K562 (cell line): Measurements from ENCODE around the gene LMAN2L. TPM values are rescaled to one million over a fixed set of nuclear protein-coding genes. Genes with fewer than 3 reads are reported as not detected.

Source experiments
- ATAC-seq: fragments of 200-7000 bp; cut with Tn5 transposase; 3 replicates; pipeline ENCODE4 v1.9.1; 2020; ENCODE audit warnings: moderate library complexity
- BruUV-seq: library from RNA; stranded (reverse); fragments of 400-500 nt; replicated peaks from 2 replicates; lab custom pipeline; 2021; lab: Mats Ljungman, UMichigan
- CTCF ChIA-PET: fragments of 300-600 bp; formaldehyde crosslinking; extraction: SDS; loops from one replicate; lab custom pipeline; 2021; ENCODE audit warnings: low intra/inter-chr PET ratio; lab: Yijun Ruan, JAX
- POLR2A ChIA-PET: fragments of 300-600, 350-650 bp; sonication (Branson Sonifier 250); formaldehyde crosslinking; extraction: SDS; loops from one replicate; lab custom pipeline; 2021; ENCODE audit warnings: antibody characterized with exemption, inconsistent platforms; lab: Yijun Ruan, JAX
- DNase-seq, 4 experiments: peaks; one replicate each; pipeline versions ENCODE4 v3.0.0 to v3.0.0-alpha.2; 2011 to 2018; ENCODE audit warnings: low spot score in 3 of 4, mixed read lengths in 3 of 4; ENCODE audit errors: extremely low read depth in 1 of 4
- FAIRE-seq: peaks from 2 replicates; lab custom pipeline; 2011; peaks lifted over from hg19 to GRCh38; lab: Jason Lieb, UNC
- H2AFZ ChIP-seq: 2 replicates; pipeline ENCODE4 v1.6.0; 2011; ENCODE audit warnings: low read depth, low read length, control low read depth, inconsistent platforms
- H3K27ac ChIP-seq: fragments of 200-600 bp; 3 replicates; pipeline ENCODE4 v1.8.0; 2011; ENCODE audit warnings: low read depth, mild to moderate bottlenecking, control low read depth, inconsistent platforms, low read length, moderate library complexity, mixed read lengths; ENCODE audit errors: extremely low read depth
- H3K27me3 ChIP-seq, 2 experiments: fragments of 300-600 bp in 1 of 2; 2 replicates in 1 of 2; 3 replicates in 1 of 2; pipeline versions ENCODE4 v1.6.0 to v1.8.0; 2011; ENCODE audit warnings: inconsistent platforms in 2 of 2, low read length in 2 of 2, mild to moderate bottlenecking in 1 of 2, mixed read lengths in 1 of 2, moderate library complexity in 1 of 2; ENCODE audit not compliant: control insufficient read depth in 2 of 2, insufficient read depth in 2 of 2
- H3K36me3 ChIP-seq: fragments of 300-600 bp; 3 replicates; pipeline ENCODE4 v1.8.0; 2011; ENCODE audit warnings: mild to moderate bottlenecking, low read length, inconsistent platforms; ENCODE audit not compliant: control insufficient read depth, insufficient read depth
- H3K4me1 ChIP-seq, 2 experiments: fragments of 200-600 bp in 1 of 2; replicated peaks in 1 of 2; 2 replicates in 1 of 2; 3 replicates in 1 of 2; pipeline versions ENCODE4 v1.5.1 to v1.8.0; 2011; ENCODE audit warnings: inconsistent platforms in 2 of 2, low read length in 2 of 2, mild to moderate bottlenecking in 1 of 2, mixed read lengths in 1 of 2, moderate library complexity in 1 of 2; ENCODE audit not compliant: control insufficient read depth in 2 of 2, insufficient read depth in 2 of 2
- H3K4me2 ChIP-seq: 2 replicates; pipeline ENCODE4 v1.6.1; 2011; ENCODE audit warnings: low read length, control low read depth, inconsistent platforms, mixed read lengths; ENCODE audit not compliant: insufficient read depth
- H3K4me3 ChIP-seq: fragments of 200-600 bp; sonication (generic), shearing (Covaris generic); 2 replicates; pipeline ENCODE4 v1.5.1; 2016; ENCODE audit warnings: control low read depth, inconsistent platforms
- H3K79me2 ChIP-seq: fragments of 200-600 bp; 3 replicates; pipeline ENCODE4 v1.8.0; 2011; ENCODE audit warnings: low read length, inconsistent platforms; ENCODE audit not compliant: control insufficient read depth, insufficient read depth
- H3K9ac ChIP-seq, 2 experiments: 2 replicates each; pipeline versions ENCODE4 v1.6.0 to v1.6.1; 2011; ENCODE audit warnings: low read depth in 2 of 2, low read length in 2 of 2, control low read depth in 1 of 2, inconsistent platforms in 1 of 2, mild to moderate bottlenecking in 1 of 2, mixed read lengths in 1 of 2; ENCODE audit not compliant: insufficient read depth in 1 of 2
- H3K9me1 ChIP-seq: one replicate; pipeline ENCODE4 v1.6.0; 2011; ENCODE audit warnings: inconsistent platforms, mild to moderate bottlenecking, low read length, moderate library complexity; ENCODE audit not compliant: control insufficient read depth, insufficient read depth
- H3K9me3 ChIP-seq: replicated peaks from 2 replicates; pipeline ENCODE4 v1.5.1; 2011; ENCODE audit warnings: low read depth, low read length, inconsistent platforms; ENCODE audit not compliant: control insufficient read depth, insufficient read depth
- H4K20me1 ChIP-seq: replicated peaks from 2 replicates; pipeline ENCODE4 v1.6.1; 2011; ENCODE audit warnings: low read length, inconsistent platforms, mixed read lengths; ENCODE audit not compliant: control insufficient read depth, insufficient read depth
- BRD9 ChIP-seq: fragments of 450-650 bp; IDR thresholded peaks from 2 replicates; pipeline ENCODE4 v1.6.1; 2018; ENCODE audit warnings: low read depth; ENCODE audit not compliant: partially characterized antibody
- CCAR2 ChIP-seq: fragments of 200-400 bp; formaldehyde crosslinking; IDR thresholded peaks from 2 replicates; pipeline ENCODE4 v1.6.1; 2017; ENCODE audit warnings: mild to moderate bottlenecking, low read depth, low read length
- FUS ChIP-seq: fragments of 200-400 bp; formaldehyde crosslinking; optimal IDR thresholded peaks from 2 replicates; pipeline ENCODE3; 2017; ENCODE audit warnings: low read depth, low read length
- LARP7 ChIP-seq: fragments of 450-650 bp; IDR thresholded peaks from 2 replicates; pipeline ENCODE4 v1.6.1; 2016
- MAFG ChIP-seq: fragments of 450-650 bp; conservative IDR thresholded peaks from 2 replicates; pipeline ENCODE4 v1.6.1; 2016; ENCODE audit warnings: missing genetic modification characterization, missing compliant biosample characterization
- MEIS2 ChIP-seq: fragments of 450-650 bp; IDR thresholded peaks from 2 replicates; pipeline ENCODE4 v1.6.1; 2014; ENCODE audit warnings: mild to moderate bottlenecking; ENCODE audit not compliant: partially characterized antibody
- RAD21 ChIP-seq, 2 experiments: fragments of 250-450 bp in 1 of 2; fragments of 450-650 bp in 1 of 2; sonication (Bioruptor Pico) in 1 of 2; formaldehyde crosslinking in 1 of 2; IDR thresholded peaks in 1 of 2; conservative IDR thresholded peaks in 1 of 2; 2 replicates each; pipeline versions ENCODE4 v1.4.0 to v1.8.0; 2020 to 2022; ENCODE audit warnings: mild to moderate bottlenecking in 2 of 2, moderate library complexity in 1 of 2
- RFX5 ChIP-seq: IDR thresholded peaks from 2 replicates; pipeline ENCODE4 v1.6.1; 2011; ENCODE audit warnings: low read depth, mild to moderate bottlenecking, improper control_type of control experiment, low read length
- SMARCC2 ChIP-seq: fragments of 450-650 bp; IDR thresholded peaks from 2 replicates; pipeline ENCODE4 v1.6.1; 2017; ENCODE audit warnings: antibody characterized with exemption, moderate library complexity, mild to moderate bottlenecking, low read depth
- ZNF324 ChIP-seq: fragments of 250-450 bp; sonication (Bioruptor Pico); IDR thresholded peaks from 2 replicates; pipeline ENCODE4 v1.4.0; 2020; ENCODE audit warnings: mild to moderate bottlenecking
- WGBS: fragments of 100-300 bp; shearing (Covaris generic); methylation state at CpG from one replicate; pipeline ENCODE4 v1.1.6; 2016; ENCODE audit warnings: low coverage, mixed read lengths; ENCODE audit not compliant: insufficient coverage; ENCODE audit errors: missing lambda C conversion rate; 5-methylcytosine and 5-hydroxymethylcytosine counted together
- in situ Hi-C: fragments of 300-500 bp; cut with MboI; formaldehyde crosslinking; loops from 4 replicates; pipeline ENCODE4 v1.15.0; 2018; ENCODE audit warnings: inconsistent platforms, mixed read lengths
- intact Hi-C: fragments of 100-400 bp; cut with micrococcal nuclease; formaldehyde crosslinking; loops from 2 replicates; pipeline ENCODE4 v1.14.2; 2022
- polyA plus RNA-seq, 8 experiments: library from polyadenylated mRNA; depleted of rRNA in 4 of 8; stranded (reverse) in 5 of 8; unstranded in 3 of 8; fragments of >200 nt; fragmentation: Nextera tagmentation in 2 of 8; fragmentation: Illumina TruSeq in 1 of 8; extraction: Ambion mirVana in 2 of 8; extraction: Trizol in 1 of 8; gene quantifications; 2 replicates each; pipeline versions ENCODE4 v1.2.1 to v1.2.3, GENCODE V29; 2011 to 2014; ENCODE audit warnings: inconsistent platforms in 1 of 8, missing spikeins in 1 of 8
- total RNA-seq, 7 experiments: library from RNA; depleted of rRNA in 6 of 7; stranded (reverse); fragments of >200 nt in 6 of 7; fragmentation: Illumina TruSeq in 2 of 7; extraction: Trizol in 2 of 7; gene quantifications; 2 replicates each; pipeline versions ENCODE4 v1.2.1 to v1.2.3, GENCODE V29; 2011 to 2021; ENCODE audit warnings: low replicate concordance in 1 of 7
- TF ChIP-seq, protein P1 (sequence below): sonication (generic); formaldehyde crosslinking; IDR thresholded peaks from 2 replicates; pipeline ENCODE4 v1.8.0; 2022; ENCODE audit warnings: mild to moderate bottlenecking, missing genetic modification reagents
- TF ChIP-seq, protein P2 (sequence below): fragments of 250-450 bp; sonication (Bioruptor Pico); IDR thresholded peaks from 2 replicates; pipeline ENCODE4 v1.8.0; 2021; ENCODE audit warnings: borderline replicate concordance, mild to moderate bottlenecking, moderate library complexity; ENCODE audit not compliant: poor library complexity, severe bottlenecking

The LMAN2L gene
- total and polyA plus RNA-seq, 9 of the 15 experiments (the other 6 are each of a cell fraction or from before 2014, with no cell fraction given), result 7.2 to 37.7 (median 12.5) TPM

DNA sequence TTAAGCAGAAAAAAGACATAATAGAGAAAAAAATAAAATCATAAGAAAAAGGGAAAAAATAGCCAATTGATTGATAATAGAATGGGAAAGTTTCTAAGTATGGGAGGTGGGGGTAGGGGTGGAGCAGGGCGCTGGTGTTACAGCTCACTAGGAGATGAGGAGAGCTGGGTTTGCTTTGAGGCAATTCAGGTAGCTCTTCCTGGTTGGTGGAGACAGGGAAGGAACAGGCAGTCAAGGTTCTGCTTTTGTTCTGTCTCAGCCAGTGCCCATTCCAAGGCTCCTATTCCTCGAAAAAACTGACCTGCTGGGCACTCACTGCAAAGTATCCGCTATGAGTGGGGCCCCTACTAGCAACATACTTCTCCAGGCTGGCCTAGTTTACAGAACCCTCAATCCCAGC is 19.1 kb upstream of the LMAN2L start:
- H3K27ac ChIP-seq, result no peak overlapping the region
- no peak overlapping the region for H3K4me3 ChIP-seq
- WGBS, result 43% methylated on average over 3 of the region's 3 CpGs
- H3K27me3 ChIP-seq, result no peaks in the 10 kb centered on the region; a peak in 1 of 5 replicates
- no peak for TF ChIP-seq MAFG (tag)
- TF ChIP-seq, protein P1, sequence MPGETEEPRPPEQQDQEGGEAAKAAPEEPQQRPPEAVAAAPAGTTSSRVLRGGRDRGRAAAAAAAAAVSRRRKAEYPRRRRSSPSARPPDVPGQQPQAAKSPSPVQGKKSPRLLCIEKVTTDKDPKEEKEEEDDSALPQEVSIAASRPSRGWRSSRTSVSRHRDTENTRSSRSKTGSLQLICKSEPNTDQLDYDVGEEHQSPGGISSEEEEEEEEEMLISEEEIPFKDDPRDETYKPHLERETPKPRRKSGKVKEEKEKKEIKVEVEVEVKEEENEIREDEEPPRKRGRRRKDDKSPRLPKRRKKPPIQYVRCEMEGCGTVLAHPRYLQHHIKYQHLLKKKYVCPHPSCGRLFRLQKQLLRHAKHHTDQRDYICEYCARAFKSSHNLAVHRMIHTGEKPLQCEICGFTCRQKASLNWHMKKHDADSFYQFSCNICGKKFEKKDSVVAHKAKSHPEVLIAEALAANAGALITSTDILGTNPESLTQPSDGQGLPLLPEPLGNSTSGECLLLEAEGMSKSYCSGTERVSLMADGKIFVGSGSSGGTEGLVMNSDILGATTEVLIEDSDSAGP, result no peak
- no peak for TF ChIP-seq CCAR2
- TF ChIP-seq RAD21 (CRISPR knock-in tag; conservative IDR thresholded peaks at IDR 0.05 in 1 of 2, IDR thresholded peaks at IDR 0.05 in 1 of 2), result no peak
- TF ChIP-seq SMARCC2, result no peak
- no peak for TF ChIP-seq BRD9
- TF ChIP-seq LARP7, result no peak
- no peak for TF ChIP-seq MEIS2
- no peak for TF ChIP-seq FUS
- TF ChIP-seq RFX5, result no peak
- TF ChIP-seq ZNF324 (CRISPR knock-in tag), result no peak
- TF ChIP-seq, protein P2, sequence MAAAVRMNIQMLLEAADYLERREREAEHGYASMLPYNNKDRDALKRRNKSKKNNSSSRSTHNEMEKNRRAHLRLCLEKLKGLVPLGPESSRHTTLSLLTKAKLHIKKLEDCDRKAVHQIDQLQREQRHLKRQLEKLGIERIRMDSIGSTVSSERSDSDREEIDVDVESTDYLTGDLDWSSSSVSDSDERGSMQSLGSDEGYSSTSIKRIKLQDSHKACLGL (CRISPR knock-in tag), result no peak
- no peaks in the 10 kb centered on the region for H3K9me3 ChIP-seq
- peaks cover 2% of the 10 kb centered on the region for H3K9me1 ChIP-seq
- CTCF ChIA-PET, result no interaction called here
- no peaks in the 10 kb centered on the region for H3K36me3 ChIP-seq
- POLR2A ChIA-PET, result interaction anchor here (0.6 to 1.8 kb wide), 4 partner anchors 8 to 141 kb away, joined by 3 to 7 read pairs (median 6); no protein-coding TSS in a partner anchor
- no peak overlapping the region for H3K9ac ChIP-seq
- peak overlapping the region; percentile 99 for H2AFZ ChIP-seq
- BruUV-seq, result no TSS peak
- no peak overlapping the region for H3K4me2 ChIP-seq
- H3K4me1 ChIP-seq, result peaks cover 28 to 36% of the 10 kb centered on the region in 2 experiments
- no peak for DNase-seq
- in situ Hi-C loops (no loop called here), intact Hi-C loops (no loop called here)
- peaks cover 30% of the 10 kb centered on the region for H3K79me2 ChIP-seq
- ATAC-seq, result no peak
- no peak for FAIRE-seq
- H4K20me1 ChIP-seq, result peaks cover 5% of the 10 kb centered on the region; the same call in 1 of the 2 replicates
